Mononuclear cell (primary cell): ENCODE measurements around the gene GABARAPL2. TPM values are rescaled to one million over a fixed set of nuclear protein-coding genes. Genes with fewer than 3 reads are reported as not detected.

ENCODE experiments used
- H3K27me3 ChIP-seq: 2 replicates; pipeline ENCODE4 v1.6.0; 2011; ENCODE audit warnings: low read length, control low read depth; ENCODE audit not compliant: insufficient read depth
- H3K4me1 ChIP-seq: 2 replicates; pipeline ENCODE4 v1.5.1; 2011; ENCODE audit warnings: mild to moderate bottlenecking, low read length, control low read depth; ENCODE audit not compliant: insufficient read depth
- H3K4me3 ChIP-seq: 2 replicates; pipeline ENCODE4 v1.5.1; 2011; ENCODE audit warnings: mild to moderate bottlenecking, low read length, moderate library complexity
- H3K9me3 ChIP-seq: 2 replicates; pipeline ENCODE4 v1.5.1; 2011; ENCODE audit warnings: low read depth, mild to moderate bottlenecking, control low read depth, low read length
- total RNA-seq: library from RNA; depleted of rRNA; stranded (reverse); fragments of >200 nt; gene quantifications from one replicate; pipeline ENCODE4 v1.2.3, GENCODE V29; 2012

The GABARAPL2 gene
- total RNA-seq, 1 donor = 45.1 TPM

DNA sequence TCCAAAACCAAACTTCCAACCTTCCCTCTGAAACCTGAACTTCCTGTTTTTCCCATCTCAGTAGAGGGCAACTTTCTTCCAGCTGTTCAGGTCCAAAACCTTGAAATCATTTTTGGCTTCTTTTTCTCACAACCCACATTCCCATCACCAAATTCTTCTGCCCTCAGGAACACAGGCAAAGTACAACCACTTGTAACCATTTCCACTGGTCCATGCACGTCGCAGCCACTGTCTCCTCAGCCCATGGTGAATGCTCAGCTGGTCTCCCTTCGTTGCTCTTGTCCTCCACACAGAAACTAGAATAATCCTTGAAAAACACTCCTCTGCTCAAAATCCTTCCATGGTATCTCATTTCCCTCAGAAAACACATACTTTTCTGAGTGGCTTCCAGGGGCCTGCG lies 60.6 kb downstream of the GABARAPL2 start:
- H3K4me1 ChIP-seq = peaks cover 35% of the 10 kb centered on the region
- no peak overlapping the region for H3K4me3 ChIP-seq
- H3K9me3 ChIP-seq = no peaks in the 10 kb centered on the region
- H3K27me3 ChIP-seq = no peaks in the 10 kb centered on the region

Other genes with a start within 250 kb of the GABARAPL2 start
- gene CFDP1, start 132.9 kb upstream of the GABARAPL2 start, total RNA-seq = 23.3 TPM
- gene TMEM170A, start 101.7 kb upstream of the GABARAPL2 start, total RNA-seq = 52.9 TPM
- not detected for gene CHST6, start 70.9 kb upstream of the GABARAPL2 start, total RNA-seq
- under 0.01 TPM for gene CHST5, start 30.3 kb upstream of the GABARAPL2 start, total RNA-seq
- 2.5 TPM for gene TMEM231, start 10.1 kb upstream of the GABARAPL2 start, total RNA-seq
- 52.5 TPM for gene ADAT1, start 56.9 kb downstream of the GABARAPL2 start, total RNA-seq
- 167 TPM for gene KARS1, start 81.3 kb downstream of the GABARAPL2 start, total RNA-seq
- gene TERF2IP, start 81.4 kb downstream of the GABARAPL2 start, total RNA-seq = 91.1 TPM
- gene CPHXL2, start 110.6 kb downstream of the GABARAPL2 start, total RNA-seq = not detected
- 0.21 TPM for gene DUXB, start 135.1 kb downstream of the GABARAPL2 start, total RNA-seq
- not detected for gene CPHXL, start 160.1 kb downstream of the GABARAPL2 start, total RNA-seq